ENCODE results near the gene ZNF76. TPM values are rescaled to one million over a fixed set of nuclear protein-coding genes. Genes with fewer than 3 reads are reported as not detected.

Gene ZNF76
- total and polyA plus RNA-seq, 9 of the 15 experiments (the other 6 are each of a cell fraction or from before 2014, with no cell fraction given), result 1.2 to 17.8 (median 10.7) TPM

DNA sequence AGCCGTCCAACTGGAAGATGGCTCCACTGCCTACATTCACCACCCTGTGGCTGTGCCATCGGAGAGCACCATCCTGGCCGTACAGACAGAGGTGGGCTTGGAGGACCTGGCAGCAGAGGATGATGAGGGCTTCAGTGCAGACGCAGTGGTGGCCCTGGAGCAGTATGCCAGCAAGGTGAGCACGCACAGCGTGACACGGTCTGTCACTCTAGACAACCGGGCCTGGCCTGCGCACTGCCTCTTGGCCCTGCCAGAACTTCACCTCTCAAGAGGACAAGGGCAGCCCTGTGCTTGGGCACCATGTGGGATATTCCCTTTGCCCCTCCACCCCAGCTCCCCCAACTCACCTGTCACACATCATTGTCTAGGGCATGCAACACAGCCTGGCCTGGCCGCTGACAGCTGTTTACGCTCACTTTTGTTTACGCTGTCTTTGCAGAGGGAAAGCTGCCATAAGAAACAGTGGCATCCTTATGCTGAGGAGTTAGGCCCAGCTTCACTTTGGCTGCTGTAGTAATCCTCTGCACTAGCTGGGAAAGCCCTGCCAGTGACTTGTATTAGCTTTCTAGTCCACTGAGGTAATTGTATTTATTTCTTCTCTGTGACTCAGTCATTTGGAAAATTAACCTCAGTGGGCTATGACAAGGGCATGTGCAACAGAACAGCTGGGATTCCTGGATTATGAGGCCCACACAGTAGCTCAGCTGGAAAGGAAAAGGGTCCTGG, 28.3 kb downstream of the ZNF76 start:
- Histone ChIP-seq H3K27me3 (ENCODE audit: control insufficient read depth in 2 of 2, insufficient read depth in 2 of 2, low read length in 2 of 2) (no peaks in the 10 kb centered on the region), H3K4me2 (ENCODE audit: insufficient read depth, low read length) (no peak overlapping the region), H4K20me1 (replicated peaks; ENCODE audit: control insufficient read depth, insufficient read depth, low read length) (no peaks in the 10 kb centered on the region), H3K9me1 (ENCODE audit: control insufficient read depth, insufficient read depth, low read length) (no peaks in the 10 kb centered on the region), H2AFZ (ENCODE audit: low read depth, low read length) (no peak overlapping the region), H3K4me3 (no peak overlapping the region), H3K36me3 (ENCODE audit: control insufficient read depth, insufficient read depth, low read length) (peaks cover 9% of the 10 kb centered on the region; the same call in 2 of the 3 replicates), H3K4me1 (replicated peaks in 1 of 2; ENCODE audit: control insufficient read depth in 2 of 2, insufficient read depth in 2 of 2, low read length in 2 of 2) (0 out of 5 replicates have a peak, but pooled peaks cover 0 to 3% of the 10 kb centered on the region in 2 experiments), H3K9me3 (replicated peaks; ENCODE audit: control insufficient read depth, insufficient read depth, low read depth, low read length) (no peaks in the 10 kb centered on the region), H3K9ac (ENCODE audit: insufficient read depth in 1 of 2, low read depth in 2 of 2, low read length in 2 of 2) (peak overlapping the region in 1 of 2 experiments; percentile 63; a peak in 2 of 4 replicates), H3K27ac (ENCODE audit: extremely low read depth, low read depth, low read length) (no peak overlapping the region), H3K79me2 (ENCODE audit: control insufficient read depth, insufficient read depth, low read length) (no peaks in the 10 kb centered on the region)
- intact Hi-C loops (cut with micrococcal nuclease), result no loop called here
- WGBS (ENCODE audit: insufficient coverage, low coverage, missing lambda C conversion rate), result 66% methylated on average over 12 of the region's 12 CpGs
- TF ChIP-seq, protein P1, sequence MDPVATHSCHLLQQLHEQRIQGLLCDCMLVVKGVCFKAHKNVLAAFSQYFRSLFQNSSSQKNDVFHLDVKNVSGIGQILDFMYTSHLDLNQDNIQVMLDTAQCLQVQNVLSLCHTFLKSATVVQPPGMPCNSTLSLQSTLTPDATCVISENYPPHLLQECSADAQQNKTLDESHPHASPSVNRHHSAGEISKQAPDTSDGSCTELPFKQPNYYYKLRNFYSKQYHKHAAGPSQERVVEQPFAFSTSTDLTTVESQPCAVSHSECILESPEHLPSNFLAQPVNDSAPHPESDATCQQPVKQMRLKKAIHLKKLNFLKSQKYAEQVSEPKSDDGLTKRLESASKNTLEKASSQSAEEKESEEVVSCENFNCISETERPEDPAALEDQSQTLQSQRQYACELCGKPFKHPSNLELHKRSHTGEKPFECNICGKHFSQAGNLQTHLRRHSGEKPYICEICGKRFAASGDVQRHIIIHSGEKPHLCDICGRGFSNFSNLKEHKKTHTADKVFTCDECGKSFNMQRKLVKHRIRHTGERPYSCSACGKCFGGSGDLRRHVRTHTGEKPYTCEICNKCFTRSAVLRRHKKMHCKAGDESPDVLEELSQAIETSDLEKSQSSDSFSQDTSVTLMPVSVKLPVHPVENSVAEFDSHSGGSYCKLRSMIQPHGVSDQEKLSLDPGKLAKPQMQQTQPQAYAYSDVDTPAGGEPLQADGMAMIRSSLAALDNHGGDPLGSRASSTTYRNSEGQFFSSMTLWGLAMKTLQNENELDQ (CRISPR knock-in tag; IDR thresholded peaks at IDR 0.05; ENCODE audit: borderline replicate concordance), result no peak
- TF ChIP-seq, protein P2, sequence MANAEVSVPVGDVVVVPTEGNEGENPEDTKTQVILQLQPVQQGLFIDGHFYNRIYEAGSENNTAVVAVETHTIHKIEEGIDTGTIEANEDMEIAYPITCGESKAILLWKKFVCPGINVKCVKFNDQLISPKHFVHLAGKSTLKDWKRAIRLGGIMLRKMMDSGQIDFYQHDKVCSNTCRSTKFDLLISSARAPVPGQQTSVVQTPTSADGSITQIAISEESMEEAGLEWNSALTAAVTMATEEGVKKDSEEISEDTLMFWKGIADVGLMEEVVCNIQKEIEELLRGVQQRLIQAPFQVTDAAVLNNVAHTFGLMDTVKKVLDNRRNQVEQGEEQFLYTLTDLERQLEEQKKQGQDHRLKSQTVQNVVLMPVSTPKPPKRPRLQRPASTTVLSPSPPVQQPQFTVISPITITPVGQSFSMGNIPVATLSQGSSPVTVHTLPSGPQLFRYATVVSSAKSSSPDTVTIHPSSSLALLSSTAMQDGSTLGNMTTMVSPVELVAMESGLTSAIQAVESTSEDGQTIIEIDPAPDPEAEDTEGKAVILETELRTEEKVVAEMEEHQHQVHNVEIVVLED (CRISPR knock-in tag; IDR thresholded peaks at IDR 0.05), result no peak
- TF ChIP-seq HNRNPH1 (optimal IDR thresholded peaks at IDR 0.05; ENCODE audit: low read depth, low read length), result no peak
- TF ChIP-seq CHD1 (IDR thresholded peaks at IDR 0.05; ENCODE audit: low read length), result no peak
- BruUV-seq (replicated peaks), result no TSS peak
- CTCF ChIA-PET (ENCODE audit: low intra/inter-chr PET ratio), result no interaction called here
- in situ Hi-C loops (cut with MboI), result no loop called here
- ATAC-seq (no peak), FAIRE-seq (no peak), DNase-seq (ENCODE audit: extremely low read depth in 1 of 4, low spot score in 3 of 4) (no peak)
- POLR2A ChIA-PET, result interaction anchor here (1.3 to 5.1 kb wide), 3 partner anchors 9 to 12 kb away, joined by 3 to 25 read pairs (median 10); partner anchors contain the start of gene DEF6

All from K562 (cell line).